ENCODE data around the gene BCL10. TPM values are rescaled to one million over a fixed set of nuclear protein-coding genes. Genes with fewer than 3 reads are reported as not detected.

Gene BCL10
- total and polyA plus RNA-seq, 2 of the 4 experiments (the other 2 are of a cell fraction), result 15.3 to 30.5 TPM

- H3K4me1 ChIP-seq (ENCODE audit: control insufficient read depth, insufficient read depth, low read length), result peaks cover 27% of the 10 kb centered on the region
- H2AK5ac ChIP-seq (ENCODE audit: low read depth, low read length), result 0 out of 2 replicates have a peak overlapping the region, but pooled peaks have one; percentile 12
- peak overlapping the region; percentile 24 to 97; a peak in 3 of 4 replicates for H4K8ac ChIP-seq (ENCODE audit: low read depth in 2 of 2, low read length in 2 of 2)
- peak overlapping the region; percentile 94; the same call in 1 of the 2 replicates for H2BK20ac ChIP-seq (ENCODE audit: low read depth, low read length)
- H3K4ac ChIP-seq (ENCODE audit: low read depth, low read length), result peak overlapping the region; percentile 49; the same call in 1 of the 2 replicates
- H3K14ac ChIP-seq (replicated peaks; ENCODE audit: low read depth, low read length), result peak overlapping the region; percentile 98
- no peaks in the 10 kb centered on the region for H4K20me1 ChIP-seq (ENCODE audit: insufficient read depth, low read length)
- no peak overlapping the region for H3K4me2 ChIP-seq (ENCODE audit: low read depth, low read length)
- peak overlapping the region; percentile 46 for H3K56ac ChIP-seq (ENCODE audit: extremely low read depth, insufficient read depth, low read length)
- in situ Hi-C loops (cut with MboI; ENCODE audit: low sequenced_read_pairs) (no loop called here), dilution Hi-C loops (cut with HindIII; ENCODE audit: low sequenced_read_pairs, unreplicated experiment) (no loop called here), intact Hi-C loops (cut with micrococcal nuclease) (no loop called here)
- no peak overlapping the region for H2AFZ ChIP-seq (replicated peaks; ENCODE audit: low read length, poor library complexity)
- CTCF ChIA-PET, result interaction anchor here (1.6 kb wide), 1 partner anchor 121 kb away, joined by 3 read pairs; no protein-coding TSS in a partner anchor
- peak overlapping the region; percentile 88; the same call in 1 of the 2 replicates for H4K91ac ChIP-seq (ENCODE audit: insufficient read depth, low read depth, low read length)
- POLR2A ChIA-PET (ENCODE audit: unreplicated experiment), result no interaction called here
- peak overlapping the region; percentile 92; the same call in 1 of the 3 replicates for H2BK15ac ChIP-seq (ENCODE audit: low read depth, low read length)
- H2BK5ac ChIP-seq (ENCODE audit: low read depth, low read length, poor library complexity, severe bottlenecking), result peak overlapping the region; percentile 98
- peak overlapping the region; percentile 48; the same call in 1 of the 2 replicates for H3K23ac ChIP-seq (ENCODE audit: low read depth, low read length)
- H3K27ac ChIP-seq (ENCODE audit: insufficient read depth, low read length), result no peak overlapping the region
- H3K9ac ChIP-seq (ENCODE audit: low read depth, low read length), result no peak overlapping the region
- peak overlapping the region; percentile 99 for H2BK120ac ChIP-seq (ENCODE audit: low read depth, low read length)
- H3K79me1 ChIP-seq (ENCODE audit: low read depth in 1 of 2, low read length in 2 of 2), result peaks cover 22 to 73% of the 10 kb centered on the region in 2 experiments
- no peak for DNase-seq
- H3K27me3 ChIP-seq (ENCODE audit: control insufficient read depth, insufficient read depth, low read length), result no peaks in the 10 kb centered on the region
- peak overlapping the region; percentile 99; the same call in 1 of the 2 replicates for H4K5ac ChIP-seq (ENCODE audit: low read depth, low read length)
- no peak for ATAC-seq (ENCODE audit: low read depth)
- H3K4me3 ChIP-seq (ENCODE audit: insufficient read depth, low read depth, low read length), result no peak overlapping the region
- H3K36me3 ChIP-seq (ENCODE audit: control insufficient read depth, insufficient read depth, low read length), result peaks cover 8% of the 10 kb centered on the region; the same call in 1 of the 2 replicates
- 80% methylated on average over 1 of the region's 3 CpGs; no CpG with 5 or more reads in 1 of the 2 experiments for WGBS, 2 experiments (ENCODE audit: extremely low coverage in 2 of 2, insufficient read length in 1 of 2)
- no peaks in the 10 kb centered on the region for H3K9me3 ChIP-seq (ENCODE audit: control insufficient read depth, insufficient read depth, low read length)
- no peak overlapping the region for H2AK9ac ChIP-seq (replicated peaks; ENCODE audit: low read depth, low read length, poor library complexity)
- BruUV-seq (replicated peaks), result no TSS peak
- TF ChIP-seq NFE2L2 (IDR thresholded peaks at IDR 0.05; ENCODE audit: low read depth, low read length) (no peak), RCOR1 (IDR thresholded peaks at IDR 0.05; ENCODE audit: insufficient replicate concordance, low read length) (no peak), CHD1 (IDR thresholded peaks at IDR 0.05; ENCODE audit: low read depth, low read length) (no peak), MAZ (IDR thresholded peaks at IDR 0.05; ENCODE audit: borderline replicate concordance, low read depth, low read length) (no peak), SMC3 (IDR thresholded peaks at IDR 0.05; ENCODE audit: low read depth, low read length) (no peak)
- peak overlapping the region; percentile 81; the same call in 1 of the 2 replicates for H3K18ac ChIP-seq (ENCODE audit: low read depth, low read length)
- peaks cover 26% of the 10 kb centered on the region for H3K9me1 ChIP-seq (ENCODE audit: insufficient read depth, low read length)
Measured at GRCh38 chr1:85319491-85319890, 43.1 kb upstream of the BCL10 start.

Measured in IMR-90 (cell line).